Lower leg skin (tissue), 4 donors: ENCODE measurements around the gene EXOC1. TPM values are rescaled to one million over a fixed set of nuclear protein-coding genes. Genes with fewer than 3 reads are reported as not detected.

Source experiments
- DNase-seq, 2 donors: peaks; one replicate each; pipeline ENCODE4 v3.0.0-alpha.2; 2019; ENCODE audit warnings: low spot score in 2 of 2
- H3K4me3 ChIP-seq: fragments of 200-600 bp; sonication (generic); 2 replicates; pipeline ENCODE4 v1.5.1; 2017; ENCODE audit warnings: mild to moderate bottlenecking, low read depth; ENCODE audit not compliant: poor library complexity, severe bottlenecking
- CTCF ChIP-seq, 3 donors: fragments of 450-650 bp; IDR thresholded peaks; one replicate each; pipeline ENCODE4 v1.5.1; 2016; ENCODE audit warnings: antibody characterized with exemption in 3 of 3, mild to moderate bottlenecking in 3 of 3, moderate library complexity in 2 of 3
- POLR2A ChIP-seq, 2 donors: fragments of 450-650 bp; IDR thresholded peaks; one replicate each; pipeline ENCODE4 v1.6.1; 2016 to 2017; ENCODE audit warnings: antibody characterized with exemption in 2 of 2, mild to moderate bottlenecking in 1 of 2, moderate library complexity in 1 of 2
- WGBS, 2 donors: methylation state at CpG; one replicate each; pipeline ENCODE4 v1.1.5; 2018; 5-methylcytosine and 5-hydroxymethylcytosine counted together
- intact Hi-C: fragments of 100-400 bp; cut with DNase I; formaldehyde crosslinking; loops from one replicate; pipeline ENCODE4 v1.15.0; 2023; ENCODE audit warnings: low total_unique reads
- total RNA-seq, 4 donors: library from RNA; depleted of rRNA; stranded (reverse); fragments of >200 nt; gene quantifications; one replicate each; pipeline ENCODE4 v1.1.0, GENCODE V29; 2016

The EXOC1 gene
- total RNA-seq, 4 donors from 2014 or later: 31.3 to 40.6 (median 36.8) TPM

- DNase-seq: no peak
- TF ChIP-seq POLR2A (IDR thresholded peaks at IDR 0.05): no peak
- TF ChIP-seq CTCF (IDR thresholded peaks at IDR 0.05): no peak
- 87 to 91% methylated on average over 2 of the region's 2 CpGs for WGBS, 2 donors
- intact Hi-C loops: no loop called here
- H3K4me3 ChIP-seq: no peak overlapping the region
These were observed 30.8 kb downstream of the EXOC1 start for GRCh38 chr4:55884093-55884850.

- H3K4me3 ChIP-seq: no peak overlapping the region
- intact Hi-C loops: no loop called here
- no peak for DNase-seq
- WGBS, 2 donors: 71 to 73% methylated on average over 1 of the region's 1 CpG
- TF ChIP-seq POLR2A (IDR thresholded peaks at IDR 0.05): no peak
- TF ChIP-seq CTCF (IDR thresholded peaks at IDR 0.05): no peak
These were observed 31.4 kb downstream of the EXOC1 start for GRCh38 chr4:55884851-55885219.

- 90 to 92% methylated on average over 1 of the region's 1 CpG for WGBS, 2 donors
These were observed 34.1 kb downstream of the EXOC1 start for GRCh38 chr4:55887594-55887993.

GRCh38 chr4:55892156-55892555, 38.7 kb downstream of the EXOC1 start:
- H3K4me3 ChIP-seq: no peak overlapping the region
- DNase-seq: no peak
- WGBS, 2 donors: 80 to 87% methylated on average over 2 of the region's 2 CpGs
- intact Hi-C loops: loop anchor here (10.0 kb wide), 1 partner anchor 1763 kb away; no protein-coding TSS in a partner anchor
- TF ChIP-seq POLR2A (IDR thresholded peaks at IDR 0.05): no peak
- TF ChIP-seq CTCF (IDR thresholded peaks at IDR 0.05): no peak

More at GRCh38 chr4:55887594-55887993, 34.1 kb downstream of the EXOC1 start:
- intact Hi-C loops: no loop called here
- TF ChIP-seq CTCF (IDR thresholded peaks at IDR 0.05): no peak
- no peak for TF ChIP-seq POLR2A (IDR thresholded peaks at IDR 0.05)
- no peak for DNase-seq
- no peak overlapping the region for H3K4me3 ChIP-seq

- no peak for TF ChIP-seq POLR2A (IDR thresholded peaks at IDR 0.05)
- TF ChIP-seq CTCF (IDR thresholded peaks at IDR 0.05): no peak
- DNase-seq: no peak
- intact Hi-C loops: loop anchor here (10.0 kb wide), 1 partner anchor 1758 kb away; no protein-coding TSS in a partner anchor
- 89 to 94% methylated on average over 3 of the region's 3 CpGs for WGBS, 2 donors
- no peak overlapping the region for H3K4me3 ChIP-seq
These were observed 43.2 kb downstream of the EXOC1 start for GRCh38 chr4:55896622-55897021.
